Activated CD8-positive, alpha-beta memory T cell treated with anti-CD3 and anti-CD28 coated beads for 36 hours (primary cell): Measurements from ENCODE around the gene GRIN2A. TPM values are rescaled to one million over a fixed set of nuclear protein-coding genes. Genes with fewer than 3 reads are reported as not detected.
"Not testable (repeated sequence)": the region's sequence is repeated elsewhere in the genome, so short reads cannot be mapped to it uniquely, and the experiment has no call there.

ENCODE experiments used
- CTCF ChIA-PET: fragments of 350-600 bp; sonication (Branson Sonifier 250); formaldehyde crosslinking; loops from one replicate; lab custom pipeline; 2021; ENCODE audit warnings: antibody characterized with exemption; lab: Charles Lee
- POLR2A ChIA-PET: fragments of 350-600 bp; sonication (Branson Sonifier 250); formaldehyde crosslinking; loops from one replicate; lab custom pipeline; 2021; ENCODE audit warnings: antibody characterized with exemption; lab: Charles Lee
- total RNA-seq, 2 experiments: library from RNA; stranded (reverse); gene quantifications; one replicate each; pipeline ENCODE4 v1.2.3, GENCODE V29; 2021

Gene GRIN2A
- total RNA-seq, 2 experiments from 2014 or later: not detected

DNA sequence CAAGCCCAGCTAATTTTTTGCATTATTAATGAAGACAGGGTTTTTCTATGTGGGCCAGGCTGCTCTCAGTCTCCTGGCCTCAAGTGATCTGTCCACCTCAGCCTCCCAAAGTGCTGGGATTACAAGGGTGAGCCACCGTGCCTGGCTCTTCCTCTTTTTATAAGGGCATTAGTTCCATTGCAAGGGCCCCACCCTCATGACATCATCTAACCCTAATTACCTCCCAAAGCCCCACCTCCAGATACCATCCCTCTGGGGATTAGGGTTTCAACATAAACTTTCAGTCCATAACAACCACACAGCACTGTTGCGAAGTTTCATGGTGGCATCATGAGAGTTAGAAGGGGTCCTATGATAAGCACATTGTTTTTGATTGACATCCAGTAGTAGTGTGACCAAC, 277.7 kb downstream of the GRIN2A start:
- ChIA-PET POLR2A (no interaction called here), CTCF (no interaction called here)

DNA sequence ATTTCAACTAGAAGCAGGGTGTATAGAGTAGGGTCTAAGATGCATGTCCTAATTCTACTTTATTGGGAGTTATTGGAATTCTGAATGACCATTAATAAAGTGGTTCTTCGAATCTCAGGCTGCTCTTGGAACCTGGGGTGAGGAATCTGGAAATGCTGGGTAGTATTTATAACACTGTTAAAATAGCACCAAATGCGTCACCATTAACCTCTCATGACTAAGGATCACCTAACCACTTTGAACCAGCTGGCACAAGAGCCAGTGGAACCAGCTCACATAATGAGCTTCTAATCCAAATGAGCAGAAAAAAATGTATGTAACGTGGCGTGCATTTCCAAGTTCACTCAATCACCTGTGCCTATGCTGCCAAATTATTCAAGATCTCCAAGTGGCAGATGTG, 281.7 kb downstream of the GRIN2A start:
- POLR2A ChIA-PET: no interaction called here
- CTCF ChIA-PET: no interaction called here

DNA sequence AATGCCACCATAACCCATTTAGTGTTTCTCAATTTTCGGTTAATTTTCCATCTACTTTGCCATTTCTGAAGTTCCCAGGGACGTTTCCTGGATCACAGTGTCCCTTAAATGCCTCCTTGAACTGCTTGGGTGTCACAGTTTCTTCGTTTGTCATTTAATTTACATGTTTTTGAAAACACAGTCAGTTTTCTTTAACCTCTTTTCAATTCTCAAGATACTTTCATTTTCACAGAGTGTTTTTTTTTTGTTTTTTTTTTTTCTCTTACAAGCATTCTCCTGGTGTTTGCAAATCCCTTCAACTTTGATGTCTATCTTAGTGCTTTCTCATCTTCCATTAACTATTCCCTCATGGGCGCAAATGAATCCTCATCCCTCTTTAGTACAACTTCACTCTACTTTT, 283.7 kb downstream of the GRIN2A start:
- CTCF ChIA-PET: no interaction called here
- POLR2A ChIA-PET: no interaction called here

DNA sequence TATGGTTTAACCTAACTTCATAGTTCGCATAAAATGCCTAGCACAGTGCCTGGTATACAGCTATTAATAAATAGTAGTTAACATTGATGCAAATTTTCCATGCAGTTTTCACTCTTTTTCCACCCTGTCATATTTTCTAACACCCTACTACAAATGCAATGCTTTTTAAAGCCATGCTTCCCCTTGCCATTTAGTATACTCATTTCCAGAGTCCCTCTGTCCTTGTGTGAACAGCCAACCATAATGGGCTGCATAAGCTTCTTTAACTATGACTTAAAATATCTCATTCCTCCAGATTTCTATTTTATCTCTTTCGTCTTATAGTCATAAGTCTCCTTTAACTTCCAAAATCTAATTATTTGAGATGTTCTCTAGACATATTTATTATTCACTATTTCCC, 284.1 kb downstream of the GRIN2A start:
- ChIA-PET CTCF (no interaction called here), POLR2A (no interaction called here)

DNA sequence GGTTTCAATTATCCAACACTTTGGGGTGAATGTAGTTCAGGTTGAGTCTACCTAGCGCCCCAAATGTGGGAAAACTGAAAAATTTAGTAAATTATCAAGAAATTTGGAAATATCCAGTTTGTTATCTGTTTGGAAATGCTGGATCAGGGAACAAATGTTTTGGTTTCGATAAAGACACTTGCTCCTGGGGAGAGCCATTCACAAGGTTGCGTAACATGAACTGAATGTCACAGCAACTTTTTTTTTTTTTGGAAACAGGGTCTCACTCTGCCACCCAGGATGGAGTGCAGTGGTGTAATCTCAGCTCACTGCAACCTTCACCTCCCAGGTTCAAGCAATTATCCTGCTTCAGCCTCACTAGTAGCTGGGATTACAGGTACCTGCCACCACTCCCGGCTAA, 286.4 kb downstream of the GRIN2A start:
- POLR2A ChIA-PET: no interaction called here
- CTCF ChIA-PET: no interaction called here

DNA sequence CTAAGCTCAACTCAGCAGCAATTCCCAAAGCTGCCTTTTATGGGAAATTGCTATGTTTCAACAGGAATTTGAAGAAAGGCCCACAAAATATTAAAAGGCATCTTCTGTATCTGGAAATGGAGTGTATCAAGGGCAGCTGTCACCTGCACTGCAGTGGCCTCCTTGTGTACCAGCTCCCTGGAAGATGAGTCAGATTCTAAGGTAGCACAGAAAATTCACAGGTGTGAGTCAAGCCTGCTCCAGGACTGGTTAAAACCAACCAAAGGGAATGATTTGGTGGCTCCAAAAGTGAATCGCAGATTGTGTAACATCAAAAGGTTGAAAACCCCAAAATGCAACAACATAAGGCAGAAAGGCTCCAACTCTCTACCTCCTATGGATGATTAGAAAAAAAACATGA, 296.4 kb downstream of the GRIN2A start:
- ChIA-PET CTCF (no interaction called here), POLR2A (no interaction called here)

DNA sequence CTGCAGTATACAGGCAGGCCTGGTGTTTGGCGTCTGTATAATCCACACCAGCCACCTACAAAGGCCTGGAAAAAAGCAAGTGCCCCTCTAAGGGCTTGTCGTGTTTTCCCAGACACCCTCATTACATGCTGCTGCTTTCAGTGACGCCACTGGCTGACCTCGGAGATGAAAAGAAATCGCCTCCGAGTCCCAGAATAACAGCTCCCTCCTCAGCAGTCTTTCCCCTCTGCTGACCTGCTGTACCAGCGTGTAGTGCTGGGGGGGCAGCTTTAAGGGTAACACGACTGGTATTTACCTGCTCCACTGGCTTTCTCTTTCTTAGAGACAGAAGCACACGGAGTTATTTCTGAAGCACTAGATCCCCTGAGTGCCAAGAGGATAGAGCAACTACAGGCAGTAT, 296.8 kb downstream of the GRIN2A start:
- ChIA-PET POLR2A (no interaction called here), CTCF (no interaction called here)

DNA sequence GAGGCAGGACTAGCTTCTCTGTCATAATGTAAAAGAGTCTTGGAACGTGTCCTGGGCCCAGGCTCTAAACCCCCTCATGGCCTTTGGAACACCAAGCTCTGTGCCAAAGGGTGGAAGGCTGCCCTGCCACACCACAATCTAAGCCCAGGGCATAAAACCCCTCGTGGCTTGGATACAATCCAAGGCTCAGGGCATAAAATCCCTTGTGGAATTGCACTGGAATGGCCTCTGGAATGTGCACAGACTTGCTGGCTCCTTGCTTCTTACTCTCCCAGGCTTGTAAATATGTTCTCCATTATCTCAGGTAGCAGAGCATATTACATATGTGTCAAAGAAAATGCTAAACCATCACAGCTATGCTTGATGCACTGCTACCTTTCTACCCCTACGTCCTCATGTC, 306.2 kb downstream of the GRIN2A start:
- CTCF ChIA-PET, POLR2A ChIA-PET: not testable (repeated sequence)

DNA sequence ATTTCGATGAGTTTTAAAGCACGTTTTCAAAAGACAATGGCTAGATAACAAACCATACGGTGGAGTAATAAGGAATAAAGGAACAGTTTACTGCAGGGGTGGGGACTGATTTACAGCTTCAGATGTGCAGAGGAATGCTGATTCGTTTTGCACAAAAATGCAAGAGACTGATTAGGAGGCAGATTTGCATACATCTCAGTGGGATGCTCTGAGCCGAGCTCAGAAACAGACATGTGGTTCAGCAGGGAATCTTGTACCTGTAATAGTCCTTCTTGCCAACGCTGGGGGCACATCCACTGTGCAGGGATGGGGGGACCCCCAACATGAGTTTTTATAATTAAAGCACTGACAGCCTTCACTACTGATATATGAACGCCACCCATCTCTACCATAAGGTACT, 308.0 kb downstream of the GRIN2A start:
- POLR2A ChIA-PET: no interaction called here
- CTCF ChIA-PET: no interaction called here

DNA sequence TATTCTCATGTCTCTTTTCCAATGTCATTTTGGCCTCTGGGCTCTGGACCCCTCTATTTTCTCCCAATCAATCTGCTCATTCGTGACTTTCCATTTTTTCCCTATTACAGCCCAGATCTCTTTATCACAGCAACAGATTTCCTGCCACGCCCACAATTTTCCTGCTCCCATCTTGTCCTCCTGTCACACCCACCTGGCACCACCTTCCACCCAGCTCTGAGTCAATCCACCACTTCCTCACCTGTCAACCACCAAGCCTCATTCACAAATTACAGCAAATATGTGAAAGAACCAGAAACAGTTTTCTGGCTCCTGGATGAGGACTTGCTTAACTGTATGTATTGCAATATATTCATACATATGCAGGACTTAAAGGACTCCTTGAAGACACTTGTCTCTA, 311.3 kb downstream of the GRIN2A start:
- CTCF ChIA-PET: no interaction called here

DNA sequence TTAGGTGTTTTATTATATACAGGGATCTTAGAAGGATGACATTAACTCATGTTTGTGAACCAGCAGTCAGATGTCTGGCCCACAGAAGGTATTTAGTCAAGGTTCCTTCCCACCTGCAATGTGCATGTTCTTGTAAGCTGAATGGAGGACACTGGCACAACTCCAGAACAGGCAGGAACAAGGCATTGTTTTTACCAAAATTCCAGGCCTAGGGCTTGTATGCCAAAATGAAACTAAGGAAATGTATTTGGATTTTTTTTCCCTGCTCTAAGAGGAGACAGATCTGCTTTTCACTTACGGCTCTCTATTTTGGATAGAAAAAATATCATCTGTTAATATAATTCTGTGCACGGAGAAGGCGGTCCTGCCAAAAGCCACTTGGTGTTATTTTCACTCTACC, 312.5 kb downstream of the GRIN2A start:
- ChIA-PET POLR2A (no interaction called here), CTCF (no interaction called here)

More for the DNA sequence above, 311.3 kb downstream of the GRIN2A start:
- POLR2A ChIA-PET: no interaction called here

DNA sequence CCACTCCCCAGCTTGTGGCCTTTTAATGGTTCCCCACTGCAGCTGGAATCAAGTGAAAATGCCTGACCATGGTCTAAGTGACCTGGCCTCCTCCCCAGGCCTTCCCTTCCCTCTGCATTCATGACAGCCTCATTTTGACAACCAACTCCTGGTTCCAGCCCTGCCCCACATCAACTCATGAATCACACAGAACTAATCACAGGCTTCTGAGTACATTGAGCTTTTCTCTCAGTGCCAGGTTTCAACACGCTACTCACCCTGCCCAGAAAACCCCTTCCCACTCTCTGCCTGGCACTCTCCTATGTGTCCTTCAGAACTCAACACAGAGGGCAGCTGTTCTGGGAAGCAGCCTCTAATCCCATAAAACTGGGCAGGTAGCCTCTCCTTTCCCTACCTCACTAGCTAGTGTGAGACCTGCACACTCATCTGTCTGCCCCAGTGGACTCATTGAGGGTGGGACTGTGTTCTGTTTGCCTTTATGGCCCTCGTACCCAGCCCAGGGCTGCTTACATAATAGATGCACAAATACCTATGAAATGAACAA, 313.6 kb downstream of the GRIN2A start:
- ChIA-PET POLR2A (no interaction called here), CTCF (no interaction called here)

DNA sequence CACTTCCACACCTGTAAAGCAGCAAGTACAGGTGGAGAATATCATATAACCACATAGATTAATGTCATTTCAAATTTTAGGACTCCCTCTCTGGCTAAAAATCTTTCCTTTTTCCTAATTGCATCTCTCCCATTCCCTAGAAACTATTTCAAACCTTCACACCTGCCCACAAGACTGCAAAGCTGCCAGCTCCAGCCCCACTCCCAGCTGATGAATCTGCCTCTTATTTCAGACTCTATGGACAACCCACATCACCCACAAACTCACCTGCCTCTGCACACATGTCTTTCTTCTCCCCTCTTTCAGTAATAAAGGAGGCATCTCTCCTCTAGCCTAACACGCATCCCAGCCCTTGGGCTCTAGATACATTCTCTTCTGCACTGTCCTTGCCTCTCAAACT, 315.1 kb downstream of the GRIN2A start:
- ChIA-PET CTCF (no interaction called here), POLR2A (no interaction called here)

DNA sequence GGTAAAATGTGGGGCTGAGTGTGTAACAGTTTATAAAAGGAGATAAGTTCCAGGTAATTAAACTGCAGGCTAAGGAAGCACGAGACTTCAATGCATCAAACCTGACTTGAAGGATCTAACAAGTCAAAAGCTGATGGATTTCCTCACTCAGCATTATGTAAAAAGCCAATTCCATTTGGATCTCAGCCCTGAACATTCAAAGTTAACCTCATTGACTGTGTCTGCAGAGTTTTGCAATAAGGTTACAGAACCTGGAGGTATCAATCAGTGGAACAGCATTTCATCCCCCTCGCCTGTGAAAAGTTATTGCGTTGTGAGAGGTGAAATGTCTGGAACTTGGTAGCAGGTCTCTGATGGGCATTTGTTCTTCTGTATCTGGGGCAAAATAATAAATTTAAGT, 317.8 kb downstream of the GRIN2A start:
- POLR2A ChIA-PET: no interaction called here

DNA sequence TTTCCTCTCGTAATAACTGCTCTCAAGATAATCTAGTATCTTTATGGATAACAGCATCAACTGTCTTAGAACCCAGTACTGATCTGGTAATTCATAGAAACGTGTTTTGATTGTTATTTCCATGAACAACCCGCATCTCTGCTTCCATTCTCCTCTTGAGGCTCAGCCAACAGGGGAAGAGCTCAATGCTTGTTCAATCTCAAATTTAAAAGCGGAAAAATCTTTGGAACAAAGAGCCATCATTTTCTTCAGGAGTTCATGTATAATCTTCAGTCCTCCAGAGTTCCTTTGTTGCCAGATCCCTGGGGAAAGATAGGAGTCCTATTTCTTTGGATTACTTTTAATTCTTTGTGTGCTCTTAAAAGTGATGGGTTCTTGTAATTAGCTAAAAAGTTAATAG, 319.9 kb downstream of the GRIN2A start:
- ChIA-PET POLR2A (no interaction called here), CTCF (no interaction called here)

More for the DNA sequence above, 317.8 kb downstream of the GRIN2A start:
- CTCF ChIA-PET: no interaction called here

DNA sequence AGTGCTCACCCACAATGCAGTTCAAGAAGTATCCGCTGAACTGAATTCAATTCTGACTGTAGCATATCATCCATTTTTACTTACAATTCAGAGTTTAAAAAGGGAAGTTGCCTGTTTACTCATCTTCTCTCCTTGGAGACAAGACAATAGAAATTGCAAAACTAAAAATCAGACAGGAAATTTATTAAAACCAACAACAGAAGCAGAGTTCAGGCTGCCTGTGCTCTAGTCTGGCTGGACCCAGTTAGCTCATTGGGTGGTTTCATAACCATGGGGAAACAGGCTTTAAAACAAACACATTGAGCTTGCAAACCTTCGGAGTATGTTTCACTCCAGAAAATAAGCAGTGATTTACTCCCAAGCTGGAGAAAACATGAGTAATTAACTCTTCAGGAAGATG, 321.4 kb downstream of the GRIN2A start:
- CTCF ChIA-PET: no interaction called here
- POLR2A ChIA-PET: no interaction called here

DNA sequence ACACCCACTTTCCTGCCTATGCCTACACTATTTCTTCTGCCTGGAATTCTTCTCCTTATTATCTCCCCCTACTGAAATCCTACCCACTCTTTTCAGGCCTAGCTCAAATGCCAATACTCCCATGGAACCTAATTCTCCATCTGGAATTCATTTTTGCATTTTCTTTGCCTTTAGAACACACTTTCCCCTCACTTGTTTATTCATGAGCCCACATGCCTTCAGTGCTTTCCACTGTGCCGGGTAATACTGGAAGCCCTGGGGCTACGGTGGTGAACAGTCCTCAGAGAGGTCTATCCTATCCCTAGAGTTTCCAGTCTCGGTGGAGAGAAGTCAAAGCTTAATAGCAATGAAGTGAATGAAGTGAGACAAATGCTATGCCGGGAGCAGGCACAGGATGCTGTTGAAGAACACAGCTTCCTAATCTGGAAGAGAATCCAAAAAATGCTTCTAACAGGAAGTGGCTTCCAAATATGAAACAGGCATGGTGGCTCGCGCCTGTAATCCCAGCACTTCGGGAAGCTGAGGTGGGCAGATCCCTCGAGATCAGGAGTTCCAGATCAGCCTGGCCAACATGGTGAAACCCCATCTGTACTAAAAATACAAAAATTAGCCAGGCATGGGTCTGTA, 322.4 kb downstream of the GRIN2A start:
- ChIA-PET CTCF (no interaction called here), POLR2A (no interaction called here)

DNA sequence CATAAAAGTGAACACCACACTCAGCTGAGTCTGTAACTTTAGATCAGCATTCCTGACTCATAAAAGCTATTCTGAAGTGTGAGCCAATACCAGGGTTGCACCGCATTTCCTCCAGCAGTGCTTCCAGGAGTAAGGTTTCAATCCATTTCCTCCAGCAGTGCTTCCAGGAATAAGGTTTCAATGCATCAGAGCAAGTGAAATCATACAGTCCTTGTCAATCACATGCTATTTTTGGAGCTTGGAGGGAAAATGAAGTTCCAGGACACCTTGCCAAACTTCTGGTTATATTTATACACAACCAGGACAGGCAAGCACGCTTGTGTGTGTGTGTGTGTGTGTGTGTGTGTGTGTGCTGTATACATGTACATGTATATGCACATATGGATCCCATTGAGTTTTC, 327.6 kb downstream of the GRIN2A start:
- POLR2A ChIA-PET: no interaction called here
- CTCF ChIA-PET: no interaction called here

DNA sequence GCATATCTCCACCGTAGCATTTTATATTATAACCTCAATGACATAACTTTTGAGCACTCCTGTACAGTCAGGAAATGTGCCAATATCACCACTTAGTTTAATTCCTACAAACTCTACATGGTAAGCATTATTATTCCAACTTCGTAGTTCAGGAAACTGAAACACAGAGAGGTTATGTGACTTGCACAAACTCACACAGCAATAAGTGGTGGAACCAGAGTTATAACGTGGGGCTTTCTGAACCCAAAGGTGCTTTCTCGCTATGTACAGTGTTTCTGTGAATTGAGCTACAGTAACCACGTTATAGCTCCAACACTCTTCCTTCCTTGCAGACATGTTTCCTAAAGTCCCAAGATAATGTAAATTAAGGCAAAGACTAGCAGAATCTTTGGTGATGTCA, 330.2 kb downstream of the GRIN2A start:
- CTCF ChIA-PET: no interaction called here
- POLR2A ChIA-PET: no interaction called here

DNA sequence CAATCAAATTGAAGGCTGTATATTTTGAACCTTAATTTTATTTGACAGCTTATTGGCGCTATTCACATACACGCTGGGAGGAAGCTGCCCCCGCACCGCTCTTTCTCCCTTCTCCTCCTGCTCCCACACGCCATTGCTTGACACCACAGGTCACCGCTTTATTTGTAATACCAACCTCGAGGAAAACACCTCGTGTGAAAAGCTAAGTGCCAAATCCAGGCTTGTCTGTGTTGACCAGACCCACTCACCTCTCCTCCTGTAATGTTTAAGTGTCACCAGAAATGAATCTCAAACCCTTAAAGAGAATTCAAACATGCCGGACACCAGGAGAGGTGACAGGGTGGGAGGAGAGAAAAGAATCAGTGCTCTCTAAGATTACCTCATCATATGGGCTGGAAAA, 331.4 kb downstream of the GRIN2A start:
- CTCF ChIA-PET: no interaction called here

DNA sequence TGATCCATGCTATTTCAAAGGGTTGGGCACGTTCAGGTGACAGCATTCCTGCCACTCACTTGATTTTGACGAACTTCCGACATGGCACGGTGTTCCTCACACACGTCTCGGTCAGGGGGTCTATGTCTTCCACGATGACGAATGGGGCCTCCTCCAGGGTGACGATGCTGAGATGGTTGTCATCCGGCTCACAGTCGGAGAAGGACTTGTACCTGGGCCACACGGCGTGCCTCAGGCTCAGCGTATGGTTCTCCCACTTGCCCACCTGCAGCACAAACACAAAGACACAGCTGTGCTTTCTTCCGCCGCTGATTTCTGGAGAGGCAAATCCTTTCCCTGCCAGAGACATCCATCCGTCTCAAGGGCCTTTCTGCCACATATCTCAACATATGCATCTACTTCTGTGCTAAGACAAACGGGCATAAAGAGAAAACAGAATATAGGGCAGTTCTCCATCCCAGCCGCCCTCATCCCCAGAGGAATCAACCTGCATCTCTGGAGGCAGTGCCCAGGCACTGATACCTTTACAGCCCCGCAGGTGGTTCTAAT, 332.5 kb downstream of the GRIN2A start:
- POLR2A ChIA-PET: no interaction called here
- CTCF ChIA-PET: no interaction called here

More for the DNA sequence above, 331.4 kb downstream of the GRIN2A start:
- POLR2A ChIA-PET: no interaction called here

DNA sequence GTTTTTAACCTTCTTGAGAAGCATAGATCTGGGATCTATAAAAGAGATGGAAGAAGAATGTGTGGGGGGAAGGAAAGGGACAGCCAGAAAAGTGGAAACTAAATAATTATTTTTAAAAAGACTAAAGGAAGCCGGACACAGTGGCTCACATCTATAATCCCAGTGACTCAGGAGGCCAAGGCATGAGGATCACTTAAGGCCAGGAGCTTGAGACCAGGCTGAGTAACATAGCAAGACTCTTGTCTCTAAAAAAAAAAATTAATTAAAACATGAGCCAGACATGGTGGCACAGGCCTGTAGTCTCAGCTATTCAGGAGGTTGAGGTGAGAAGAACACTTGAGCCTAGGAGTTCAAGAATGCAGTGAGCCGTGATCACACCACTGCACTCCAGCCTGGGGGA, 335.1 kb downstream of the GRIN2A start:
- CTCF ChIA-PET: no interaction called here
- POLR2A ChIA-PET: no interaction called here
